Fibroblast of skin of left quadriceps (primary cell): ENCODE measurements around the gene TMEM106C.

Experiments used
- DNase-seq, 2 experiments: peaks; one replicate each; pipeline ENCODE4 v3.0.0-alpha.2; 2013; ENCODE audit warnings: low read depth in 2 of 2

Gene TMEM106C

DNA sequence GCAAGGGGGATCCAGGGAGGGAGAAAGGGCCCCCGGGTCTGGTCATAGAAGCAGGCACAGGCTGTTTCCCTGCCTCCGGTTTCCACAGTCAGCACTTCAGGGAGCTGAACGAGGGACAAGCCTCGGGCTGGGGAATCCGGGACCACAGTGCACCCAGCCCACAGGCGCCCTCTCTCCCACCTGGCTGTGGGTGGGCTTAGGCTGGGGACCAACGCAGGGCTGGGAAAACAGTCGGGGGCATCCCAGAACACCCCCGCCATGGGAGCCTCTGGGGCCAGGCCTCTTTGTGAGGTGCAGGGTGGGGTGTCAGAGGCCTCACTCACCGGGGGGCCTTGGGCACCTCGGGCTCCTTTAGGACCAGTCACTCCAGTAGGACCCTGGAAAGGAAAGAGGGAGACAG lies 16.3 kb downstream of the TMEM106C start:
- no peak for DNase-seq

DNA sequence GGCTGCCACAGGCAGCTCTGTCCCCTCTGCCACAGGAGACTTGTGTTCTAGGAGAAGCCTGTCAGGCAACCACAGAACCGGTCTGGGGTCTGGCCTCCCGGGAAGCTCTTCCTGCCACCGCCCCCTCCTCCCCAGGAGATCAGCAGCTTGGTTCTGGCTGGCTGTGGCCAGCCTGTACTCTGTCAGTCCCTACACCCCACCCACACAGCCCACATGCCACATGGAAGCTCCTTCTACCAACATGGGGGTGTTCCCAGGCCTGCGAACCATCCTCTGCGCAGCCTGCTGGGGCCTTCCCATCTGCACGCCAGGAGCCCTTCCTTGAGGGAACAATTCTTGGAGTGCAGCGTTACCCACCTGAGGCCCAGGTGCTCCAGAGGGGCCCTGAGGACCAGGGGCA lies 16.8 kb downstream of the TMEM106C start:
- DNase-seq = no peak

DNA sequence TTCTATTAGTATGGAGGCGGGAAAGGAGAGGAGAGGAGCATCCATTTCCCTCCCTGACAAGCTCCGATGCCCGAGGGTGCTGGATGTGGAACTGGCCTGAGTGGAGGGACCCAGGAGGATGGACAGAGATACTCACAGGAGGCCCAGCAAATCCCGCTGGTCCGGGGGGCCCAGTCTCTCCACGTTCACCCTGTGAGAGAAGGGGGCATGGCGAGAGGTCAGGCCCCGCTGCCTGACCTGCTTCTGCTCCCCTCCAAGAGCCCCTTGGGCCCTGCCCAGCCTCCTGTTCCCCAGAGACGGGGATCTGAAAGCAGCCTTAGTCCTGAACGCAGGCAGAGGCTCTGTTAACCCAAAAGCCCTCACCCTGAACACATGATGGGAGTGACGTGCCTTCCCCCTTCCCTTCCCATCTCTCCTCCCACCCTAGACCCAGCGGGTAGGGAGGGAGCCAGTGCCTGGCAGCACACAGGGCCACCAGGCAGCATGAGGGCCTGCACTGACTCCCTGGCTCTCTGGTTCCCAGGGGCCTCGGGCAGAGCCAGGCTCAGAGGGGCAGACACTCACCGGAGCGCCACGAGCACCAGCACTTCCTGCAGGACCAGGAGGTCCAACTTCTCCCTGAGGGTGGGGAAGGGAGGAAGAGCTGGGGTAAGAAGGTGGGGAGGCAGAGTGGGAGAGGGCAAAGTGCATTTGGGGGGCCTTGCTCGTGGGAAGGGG lies 17.5 kb downstream of the TMEM106C start:
- DNase-seq = no peak

DNA sequence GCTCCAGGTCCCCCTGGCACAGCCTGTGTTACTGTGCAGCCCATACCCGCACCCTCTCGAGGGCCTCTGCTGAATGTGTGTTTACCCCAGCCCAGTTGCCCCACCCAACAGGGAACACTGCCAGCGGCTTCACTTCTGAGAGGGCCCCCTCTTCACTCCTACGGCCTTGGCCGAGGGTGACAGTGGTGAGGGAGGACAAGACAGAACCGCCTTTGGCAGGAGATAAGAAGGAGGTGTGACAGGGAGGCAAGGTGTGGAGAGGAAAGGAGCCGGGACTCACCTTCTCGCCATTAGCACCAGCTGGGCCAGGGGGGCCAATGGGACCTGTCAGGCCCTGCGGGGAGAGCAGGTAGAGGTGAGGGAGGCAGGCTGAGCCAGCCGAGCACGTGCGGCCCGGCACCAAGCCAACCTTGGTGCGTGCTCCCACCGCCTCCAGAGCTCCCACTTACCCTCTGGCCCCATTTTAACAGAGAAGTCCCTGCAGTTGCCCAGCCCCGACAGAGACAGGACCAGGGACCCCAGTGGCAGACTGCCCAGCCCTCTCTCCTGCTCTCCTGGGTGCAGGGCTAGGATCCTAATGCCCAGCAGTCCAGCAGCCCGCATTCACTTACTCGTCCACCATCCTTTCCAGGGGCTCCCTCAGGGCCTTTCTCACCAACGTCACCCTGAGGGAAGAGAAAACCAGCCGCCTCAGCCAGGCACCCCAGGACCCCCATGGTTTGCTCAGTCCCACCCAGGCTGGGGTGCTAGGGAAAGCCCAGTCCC lies 18.3 kb downstream of the TMEM106C start:
- no peak for DNase-seq

DNA sequence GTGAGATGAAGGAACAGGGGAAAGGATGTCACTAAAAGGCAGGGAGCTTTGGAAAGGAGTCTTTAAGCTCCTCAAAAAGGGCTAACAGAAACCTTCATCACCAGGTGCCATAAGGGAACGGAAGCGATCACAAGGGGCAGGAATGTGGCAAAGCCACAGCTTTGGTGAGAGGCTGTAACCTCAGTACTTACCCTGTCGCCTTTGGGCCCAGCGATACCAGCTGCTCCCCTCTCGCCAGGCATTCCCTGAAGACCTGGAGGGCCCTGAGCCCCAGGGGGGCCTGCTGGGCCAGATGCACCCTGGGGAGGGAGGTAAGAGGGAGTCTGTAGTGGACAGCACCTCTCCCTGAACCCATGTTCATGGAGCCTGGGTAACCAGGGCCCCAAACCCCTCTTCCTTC lies 18.9 kb downstream of the TMEM106C start:
- no peak for DNase-seq

DNA sequence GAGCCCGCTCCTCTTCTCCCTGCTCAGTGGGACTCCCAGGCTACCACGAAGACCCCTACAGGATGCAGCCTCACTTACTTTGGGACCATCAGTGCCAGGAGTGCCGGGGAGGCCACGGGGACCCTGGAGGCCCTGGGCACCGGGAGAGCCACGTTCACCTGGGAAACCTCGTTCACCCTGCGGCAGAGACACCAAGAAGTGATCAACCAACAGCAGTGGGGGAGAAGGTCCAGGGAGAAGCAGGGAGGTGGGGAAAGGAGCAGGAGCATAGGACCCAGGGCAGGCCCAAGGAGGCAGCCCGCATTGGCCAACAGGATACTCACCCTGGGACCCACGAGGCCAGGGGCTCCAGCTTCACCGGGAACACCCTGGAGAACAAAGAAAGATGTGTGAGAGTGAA lies 19.4 kb downstream of the TMEM106C start:
- no peak for DNase-seq

DNA sequence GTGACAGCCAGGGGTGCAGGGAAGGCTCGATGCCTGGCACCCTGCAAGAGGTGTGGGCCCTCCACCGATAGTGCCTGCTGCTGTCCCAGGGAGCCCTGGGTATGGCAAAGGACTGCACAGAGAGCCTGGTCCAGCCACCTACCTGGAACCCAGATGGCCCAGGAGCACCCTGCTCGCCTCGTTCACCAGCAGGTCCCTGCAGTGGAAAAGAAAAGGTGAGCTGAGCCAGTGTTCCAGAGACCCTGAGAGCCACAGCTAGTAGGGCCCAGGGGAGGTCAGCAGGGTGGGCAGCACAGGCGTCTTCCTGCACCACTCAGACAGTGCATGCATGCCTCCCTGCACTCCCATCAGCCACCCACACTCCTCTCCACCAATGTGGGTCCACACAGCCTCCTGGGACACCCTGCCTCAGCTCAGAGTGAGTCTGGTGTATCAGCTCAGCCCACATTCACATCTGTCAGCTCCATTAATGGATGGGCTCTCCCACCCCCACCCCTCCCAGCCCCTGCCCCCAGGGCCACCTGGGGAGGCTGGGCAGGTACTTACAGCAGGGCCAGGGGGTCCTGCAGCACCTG lies 20.2 kb downstream of the TMEM106C start:
- no peak for DNase-seq

DNA sequence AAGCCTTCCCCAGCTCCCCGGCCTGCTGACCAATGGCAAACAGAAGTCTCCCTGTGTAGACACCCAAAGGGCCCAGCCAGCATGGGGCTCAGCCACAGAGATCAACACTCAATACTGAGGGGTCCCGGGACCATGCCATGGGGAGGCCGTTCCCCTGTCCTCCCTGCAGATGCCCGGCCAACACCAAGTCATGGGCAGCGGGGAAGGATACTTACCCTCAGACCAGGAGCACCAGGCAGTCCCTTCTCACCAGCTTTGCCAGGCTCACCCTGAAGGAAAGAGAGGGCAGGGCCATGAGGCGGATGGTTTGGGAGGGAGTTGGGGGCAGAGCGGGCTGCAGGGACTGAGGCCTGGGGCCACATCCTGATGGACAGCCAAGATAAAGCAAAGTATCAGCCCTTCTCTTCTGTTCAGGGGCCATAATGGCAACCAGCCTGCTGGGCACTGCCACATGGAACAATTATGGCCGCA lies 21.0 kb downstream of the TMEM106C start:
- DNase-seq = no peak

DNA sequence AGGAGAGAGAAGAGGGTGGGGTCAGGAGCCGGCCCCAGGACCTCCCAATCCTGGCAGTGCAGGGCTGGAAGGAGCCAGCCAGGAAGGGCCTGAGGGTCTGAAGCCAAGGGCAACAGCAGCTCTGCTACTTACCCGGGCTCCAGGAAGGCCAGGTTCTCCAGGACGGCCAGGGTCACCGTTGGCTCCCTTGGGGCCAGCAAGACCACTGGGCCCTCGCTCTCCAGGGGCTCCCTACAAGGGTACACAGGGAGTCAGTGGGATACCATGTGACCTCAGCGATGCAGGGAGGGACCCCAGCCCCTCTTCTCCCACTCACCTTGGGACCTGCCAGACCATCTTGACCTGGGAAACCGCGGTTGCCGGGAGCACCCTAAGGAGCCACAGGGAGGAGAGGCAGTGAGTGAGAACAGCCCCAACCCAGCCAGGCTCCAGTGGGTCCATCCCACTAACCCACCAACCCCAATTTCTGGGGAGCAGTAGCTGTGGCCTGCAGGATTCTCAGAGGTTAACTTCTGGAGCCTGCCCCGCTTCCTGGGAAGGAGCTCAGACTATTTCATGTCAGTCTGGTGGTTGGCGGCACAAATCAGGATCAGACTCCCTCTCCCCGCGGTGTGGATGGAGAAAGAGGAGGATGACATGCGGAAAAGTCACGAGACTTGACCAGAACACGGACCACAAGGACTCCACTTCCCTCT lies 22.3 kb downstream of the TMEM106C start:
- DNase-seq = no peak

DNA sequence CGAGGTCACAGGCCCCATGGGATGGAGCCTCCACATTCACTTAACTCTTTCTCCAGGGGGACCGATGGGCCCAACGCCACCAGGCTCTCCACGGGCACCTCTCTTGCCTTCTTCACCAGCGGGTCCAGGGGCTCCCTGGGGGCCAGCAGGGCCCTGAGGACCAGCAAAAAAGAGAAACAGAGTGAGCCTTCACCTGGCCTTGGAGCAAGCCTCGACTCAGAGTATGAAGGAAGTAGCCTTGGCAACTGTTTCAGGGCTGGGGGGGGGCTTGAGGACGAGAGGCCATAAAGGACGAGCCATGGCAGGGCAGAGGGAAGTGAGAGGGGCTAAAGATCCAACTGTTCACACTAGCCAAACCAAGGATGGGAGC lies 22.9 kb downstream of the TMEM106C start:
- DNase-seq = no peak

DNA sequence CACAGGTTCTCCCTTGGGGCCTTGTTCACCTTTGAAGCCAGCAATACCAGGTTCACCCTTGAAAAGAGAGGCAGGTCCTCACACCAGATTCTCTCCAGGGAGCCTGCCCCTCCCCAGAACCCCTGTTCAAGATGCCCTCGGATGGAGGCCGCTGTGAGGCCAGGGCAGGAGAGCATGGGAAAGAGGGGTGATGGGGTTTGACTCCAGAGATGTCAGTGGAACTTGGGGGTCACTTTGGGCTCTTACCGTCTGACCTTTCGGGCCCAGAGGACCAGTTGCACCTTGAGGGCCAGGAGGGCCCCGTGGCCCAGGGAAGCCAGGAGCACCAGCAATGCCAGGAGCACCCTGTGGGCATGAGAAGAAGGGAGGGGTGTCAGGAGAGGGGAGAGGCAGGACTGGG lies 23.4 kb downstream of the TMEM106C start:
- no peak for DNase-seq

DNA sequence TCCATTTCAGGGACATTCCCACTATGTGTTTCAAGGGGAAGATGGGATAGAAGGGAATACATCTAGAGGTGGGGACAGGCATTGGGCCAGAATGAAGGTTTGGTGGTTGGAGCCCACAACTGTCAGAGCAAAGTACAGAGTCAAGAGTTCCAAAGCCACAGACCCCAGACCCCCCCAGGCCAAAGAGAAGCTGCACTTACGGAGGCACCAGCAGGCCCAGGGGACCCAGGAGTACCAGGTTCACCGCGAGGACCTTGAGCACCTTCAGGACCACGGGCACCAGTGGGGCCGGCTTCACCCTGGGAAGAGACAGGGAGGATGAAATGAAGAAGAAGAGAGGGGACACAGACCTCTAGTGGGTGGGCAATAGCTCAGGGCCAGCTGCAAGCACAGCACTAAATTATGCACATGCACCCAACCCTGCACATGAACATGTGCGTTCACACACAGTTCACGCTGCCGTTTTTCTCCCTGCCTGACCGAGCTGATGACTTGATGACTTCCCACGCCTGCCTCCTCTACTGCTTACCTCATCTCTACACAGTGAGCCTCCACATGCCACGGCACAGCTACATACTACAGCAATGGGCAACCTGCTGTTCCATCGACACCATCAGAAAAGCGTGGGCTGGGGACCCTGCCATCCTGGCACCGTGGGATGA lies 24.1 kb downstream of the TMEM106C start:
- DNase-seq = no peak

DNA sequence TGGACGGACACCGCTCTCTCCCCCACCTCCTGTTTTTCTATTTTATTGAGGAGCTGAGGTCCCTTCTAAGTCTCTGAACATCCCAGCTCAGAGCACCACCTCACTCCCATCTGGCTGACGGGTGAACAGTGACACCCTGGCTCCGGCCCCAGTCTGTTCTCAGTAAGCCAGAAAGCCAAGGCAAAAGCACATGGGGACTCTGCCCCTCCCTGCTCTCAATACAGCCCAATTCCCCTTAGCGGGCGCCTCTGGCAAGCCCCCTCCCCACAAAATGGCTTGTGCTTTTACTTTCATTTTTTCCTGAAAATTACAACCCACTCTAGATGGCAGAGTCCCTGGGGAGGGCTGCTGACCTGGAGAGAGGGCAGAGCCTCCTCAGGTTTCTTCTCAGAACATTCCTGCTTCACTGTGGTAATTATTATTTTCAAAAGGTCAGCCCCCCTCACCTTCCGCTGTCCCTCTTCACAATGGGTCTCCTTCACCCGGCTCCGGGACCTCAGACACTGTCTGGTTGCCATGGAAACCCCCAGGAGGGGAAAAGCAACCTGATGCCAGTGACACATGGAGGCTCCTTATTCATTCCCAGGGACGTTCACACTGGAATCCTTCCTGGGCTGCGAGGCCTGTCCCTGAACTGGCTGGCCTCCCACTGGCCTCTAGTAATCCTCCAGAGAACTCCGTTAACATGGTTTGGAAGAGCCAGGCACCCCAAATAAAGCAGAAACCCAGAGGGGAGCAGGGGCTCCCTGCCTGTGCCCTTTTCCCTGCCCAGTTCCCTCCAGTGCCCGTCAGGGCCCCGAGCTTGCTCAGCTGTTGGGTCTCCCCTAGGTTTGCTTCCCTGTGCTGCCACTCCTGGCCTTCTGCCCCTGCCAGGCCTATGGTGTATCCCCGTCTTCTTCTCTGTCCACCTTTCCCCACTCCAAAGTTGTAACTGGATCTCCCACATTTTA lies 25.0 kb downstream of the TMEM106C start:
- no peak for DNase-seq

DNA sequence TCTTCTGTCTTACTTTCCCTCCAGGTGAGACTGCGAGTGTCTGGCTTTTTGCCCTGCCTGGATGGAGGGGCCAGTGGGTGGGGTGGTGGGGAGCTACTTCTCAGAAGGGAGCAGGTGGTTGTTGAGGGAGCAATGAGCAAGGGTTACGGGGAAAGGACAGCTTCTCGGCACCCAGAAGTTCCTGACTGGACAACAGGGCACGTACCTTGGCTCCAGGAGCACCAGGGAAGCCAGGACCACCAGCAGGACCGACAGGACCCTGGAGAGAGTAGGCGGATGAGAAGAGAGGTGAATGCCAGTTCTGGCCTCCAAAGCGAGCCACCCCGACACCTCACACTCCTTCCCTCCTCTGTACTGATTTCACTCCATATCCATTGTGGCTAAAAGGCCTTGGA lies 25.6 kb downstream of the TMEM106C start:
- DNase-seq = no peak

DNA sequence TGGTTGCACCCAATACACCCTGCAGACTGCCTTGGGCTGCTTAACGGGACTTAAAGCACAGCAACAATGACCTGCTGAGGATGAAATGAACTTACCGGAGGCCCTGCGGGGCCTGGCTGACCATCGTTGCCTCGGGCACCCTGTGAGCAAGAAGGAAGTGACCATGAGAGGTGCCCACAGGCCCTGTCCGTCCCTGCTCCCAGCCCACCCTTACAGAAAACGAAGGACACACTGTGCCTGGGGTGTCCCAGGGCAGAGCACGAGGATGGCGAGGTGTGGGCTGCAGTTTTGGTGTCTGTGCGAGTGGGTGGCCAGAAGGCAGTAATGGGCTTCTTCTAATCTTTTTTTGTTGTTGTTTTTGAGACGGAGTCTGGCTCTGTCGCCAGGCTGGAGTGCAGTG lies 26.3 kb downstream of the TMEM106C start:
- no peak for DNase-seq

DNA sequence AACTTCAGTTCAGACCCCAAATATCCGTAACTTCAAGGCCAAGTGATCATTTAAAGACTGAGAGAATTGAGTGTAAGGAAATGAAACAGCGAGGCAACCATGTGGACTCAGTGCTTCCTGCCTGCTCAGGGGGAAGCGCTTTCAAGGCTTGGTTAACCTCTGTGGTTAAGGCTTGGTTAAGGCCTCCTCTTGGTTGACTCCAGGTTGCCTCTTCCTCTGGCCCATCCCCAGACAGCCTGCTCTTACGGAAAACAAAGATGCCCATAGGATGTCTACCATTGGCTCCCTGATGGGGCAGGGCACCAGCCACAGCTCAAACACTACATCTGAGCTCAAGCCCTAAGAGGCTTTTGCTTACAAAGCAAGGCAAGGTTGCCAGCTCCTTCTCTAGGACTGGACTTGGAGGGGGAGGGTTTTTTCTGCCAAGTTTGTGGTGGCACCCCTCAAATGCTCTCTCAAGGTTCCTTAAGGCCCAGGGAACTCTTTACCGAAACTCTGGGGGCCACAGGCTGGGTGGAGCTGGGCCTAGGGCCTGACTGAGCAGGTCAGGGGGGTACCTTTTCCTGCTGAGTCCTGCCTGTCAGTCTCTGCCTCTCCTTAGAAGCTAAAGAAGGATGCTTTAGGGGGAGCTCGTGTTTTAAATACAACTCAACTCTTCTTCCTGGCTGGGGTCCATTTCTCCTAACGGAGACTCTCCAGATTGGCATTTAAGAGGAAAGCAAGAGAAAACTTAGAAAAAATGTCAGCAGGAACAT lies 27.1 kb downstream of the TMEM106C start:
- no peak for DNase-seq

DNA sequence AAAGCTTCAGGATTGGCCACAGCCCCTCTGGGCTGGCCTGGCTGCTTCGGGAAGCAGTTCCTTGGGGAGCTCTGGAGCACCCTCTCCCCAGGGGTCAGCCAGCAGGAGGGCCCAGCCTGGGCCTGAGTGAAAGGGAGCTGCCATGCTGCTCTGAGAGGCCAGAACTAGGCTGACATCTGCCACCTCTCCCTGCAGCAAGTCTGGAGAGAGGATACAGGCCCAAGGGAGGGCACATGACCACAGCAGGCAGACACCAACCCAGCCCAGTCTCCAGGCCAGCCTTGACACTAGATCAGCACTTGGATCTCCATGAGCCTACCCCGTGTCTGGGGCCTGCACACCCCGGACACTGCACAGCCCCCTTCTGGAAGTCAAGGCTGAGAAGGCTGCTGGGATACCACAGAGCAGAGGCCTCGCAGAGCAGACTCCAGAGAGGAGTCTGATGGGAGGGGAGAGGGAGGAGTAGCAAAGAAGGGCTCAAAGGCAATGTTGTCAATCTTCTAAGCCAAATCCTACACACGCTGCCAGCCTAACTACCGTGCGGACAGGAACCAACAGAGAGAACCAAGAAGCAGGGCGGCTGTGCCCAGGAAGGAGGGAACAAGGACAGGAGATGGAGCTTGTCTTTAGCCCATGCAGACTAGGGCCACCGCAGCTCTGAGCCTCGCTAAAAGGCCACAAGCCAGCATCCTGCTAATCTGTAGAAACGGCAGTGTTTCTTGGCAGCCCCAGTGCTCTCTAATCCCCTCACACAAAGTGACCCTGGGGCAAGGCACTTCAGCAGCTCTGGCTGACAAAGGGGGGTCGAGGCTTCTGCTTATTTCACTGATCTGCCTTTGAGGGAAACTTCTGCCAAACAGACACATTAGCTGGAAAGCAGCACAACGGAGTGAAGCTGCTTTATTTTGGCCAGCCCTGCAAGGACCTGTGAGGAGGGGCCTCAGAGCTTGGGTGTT lies 28.0 kb downstream of the TMEM106C start:
- DNase-seq = no peak

DNA sequence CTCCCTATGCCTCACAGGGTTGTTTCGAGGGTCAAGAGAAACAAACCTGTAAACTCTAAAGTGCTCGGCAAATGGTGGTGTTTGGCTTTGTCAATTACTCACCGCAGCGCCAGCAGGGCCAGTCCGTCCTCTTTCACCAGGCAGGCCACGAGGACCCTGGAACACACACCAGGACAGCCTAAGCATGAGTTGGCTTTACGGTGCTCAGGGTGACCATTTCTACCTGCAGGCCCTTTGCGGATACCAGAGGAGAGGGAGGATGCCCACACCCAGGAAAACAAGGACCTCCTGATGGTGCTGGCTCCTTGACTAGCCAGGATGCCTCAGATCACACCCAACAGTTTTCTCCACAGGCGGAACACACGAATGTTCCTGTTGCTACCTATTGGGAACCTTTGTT lies 29.4 kb downstream of the TMEM106C start:
- DNase-seq = no peak

DNA sequence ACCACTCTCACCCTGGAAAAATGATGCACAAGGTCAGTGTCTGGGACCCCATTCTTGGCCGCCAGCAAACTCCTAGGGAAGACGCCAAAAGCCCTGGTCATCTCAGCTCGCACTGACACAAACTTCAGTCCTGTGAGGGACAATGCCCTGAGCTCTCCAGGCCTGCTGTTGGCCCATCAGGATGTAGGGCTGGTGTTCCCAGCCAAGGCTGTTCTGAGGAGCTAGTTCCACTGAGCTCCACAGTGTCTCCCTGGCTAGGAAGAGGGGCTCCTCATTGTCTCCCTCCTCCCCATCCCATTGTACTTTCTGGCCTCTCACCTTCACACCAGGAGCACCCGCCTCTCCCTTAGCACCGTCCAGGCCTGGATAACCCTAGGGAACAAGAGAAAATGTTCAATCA lies 30.1 kb downstream of the TMEM106C start:
- no peak for DNase-seq
